Measurements from ENCODE around the gene FBXL19. TPM values are rescaled to one million over a fixed set of nuclear protein-coding genes. Genes with fewer than 3 reads are reported as not detected.

FBXL19 gene
- total RNA-seq, 1 donor from 2014 or later = 24.3 TPM

GRCh38 chr16:30893417-30893743 is 30.0 kb upstream of the FBXL19 start:
- H3K4me1 Mint-ChIP-seq (ENCODE audit: unreplicated experiment) = peaks cover 38% of the 10 kb centered on the region
- H3K9me3 Mint-ChIP-seq (ENCODE audit: unreplicated experiment) = no peaks in the 10 kb centered on the region
- no peak for DNase-seq (ENCODE audit: extremely low spot score, unreplicated experiment)
- H3K27me3 Mint-ChIP-seq (ENCODE audit: unreplicated experiment) = no peaks in the 10 kb centered on the region
- H3K27ac Mint-ChIP-seq (ENCODE audit: unreplicated experiment) = peak overlapping the region; percentile 76
- TF ChIP-seq CTCF (IDR thresholded peaks at IDR 0.05) = no peak
- H3K36me3 Mint-ChIP-seq (ENCODE audit: unreplicated experiment) = peaks cover 11% of the 10 kb centered on the region
- peak overlapping the region; percentile 79 for H3K4me3 Mint-ChIP-seq (ENCODE audit: unreplicated experiment)

GRCh38 chr16:30893744-30894539 is 29.4 kb upstream of the FBXL19 start, which contains the start of gene BCL7C:
Gene BCL7C (minus strand): TSS chr16:30894077. CDS start chr16:30893944, 133 bp downstream.
- peak; percentile 96 for DNase-seq (ENCODE audit: extremely low spot score, unreplicated experiment)
- H3K27ac Mint-ChIP-seq (ENCODE audit: unreplicated experiment) = peak within 1 kb of the TSS; percentile 99
- peaks cover 6% of the 10 kb centered on the region for H3K36me3 Mint-ChIP-seq (ENCODE audit: unreplicated experiment)
- peak; percentile 59 for TF ChIP-seq CTCF (IDR thresholded peaks at IDR 0.05)
- no peaks in the 10 kb centered on the region for H3K27me3 Mint-ChIP-seq (ENCODE audit: unreplicated experiment)
- H3K4me1 Mint-ChIP-seq (ENCODE audit: unreplicated experiment) = peaks cover 38% of the 10 kb centered on the region
- H3K4me3 Mint-ChIP-seq (ENCODE audit: unreplicated experiment) = peak within 1 kb of the TSS; percentile 79
- no peaks in the 10 kb centered on the region for H3K9me3 Mint-ChIP-seq (ENCODE audit: unreplicated experiment)

- peaks cover 38% of the 10 kb centered on the region for H3K4me1 Mint-ChIP-seq (ENCODE audit: unreplicated experiment)
- no peak for DNase-seq (ENCODE audit: extremely low spot score, unreplicated experiment)
- H3K4me3 Mint-ChIP-seq (ENCODE audit: unreplicated experiment) = peak overlapping the region; percentile 65
- H3K27me3 Mint-ChIP-seq (ENCODE audit: unreplicated experiment) = no peaks in the 10 kb centered on the region
- H3K27ac Mint-ChIP-seq (ENCODE audit: unreplicated experiment) = peak overlapping the region; percentile 99
- H3K36me3 Mint-ChIP-seq (ENCODE audit: unreplicated experiment) = peaks cover 4% of the 10 kb centered on the region
- H3K9me3 Mint-ChIP-seq (ENCODE audit: unreplicated experiment) = no peaks in the 10 kb centered on the region
- no peak for TF ChIP-seq CTCF (IDR thresholded peaks at IDR 0.05)
Observed at GRCh38 chr16:30894540-30895368, 28.6 kb upstream of the FBXL19 start.

- TF ChIP-seq CTCF (IDR thresholded peaks at IDR 0.05) = no peak
- Mint-ChIP-seq H3K4me3 (ENCODE audit: unreplicated experiment) (peak overlapping the region; percentile 88), H3K9me3 (ENCODE audit: unreplicated experiment) (no peaks in the 10 kb centered on the region), H3K4me1 (ENCODE audit: unreplicated experiment) (peaks cover 38% of the 10 kb centered on the region), H3K36me3 (ENCODE audit: unreplicated experiment) (peaks cover 3% of the 10 kb centered on the region), H3K27ac (ENCODE audit: unreplicated experiment) (peak overlapping the region; percentile 99), H3K27me3 (ENCODE audit: unreplicated experiment) (no peaks in the 10 kb centered on the region)
- DNase-seq (ENCODE audit: extremely low spot score, unreplicated experiment) = no peak
Observed at GRCh38 chr16:30895627-30896260, 27.6 kb upstream of the FBXL19 start.

Measured in osteocyte (in vitro differentiated cells).